Neutrophil (primary cell): Measurements from ENCODE around the gene FABP3.

Experiments
- H3K27ac ChIP-seq: fragments of 200-600 bp; sonication (generic); 2 replicates; pipeline ENCODE4 v1.5.1; 2016; ENCODE audit warnings: mild to moderate bottlenecking, moderate library complexity
- H3K27me3 ChIP-seq: fragments of 200-600 bp; sonication (generic); 2 replicates; pipeline ENCODE4 v1.6.0; 2016; ENCODE audit warnings: mild to moderate bottlenecking
- H3K36me3 ChIP-seq: fragments of 200-600 bp; sonication (generic); 2 replicates; pipeline ENCODE4 v1.5.1; 2017
- H3K4me1 ChIP-seq, 2 experiments: fragments of 200-600 bp in 1 of 2; sonication (generic) in 1 of 2; 1 replicate in 1 of 2; 2 replicates in 1 of 2; pipeline versions ENCODE4 v1.5.1 to v1.6.1; 2013 to 2016; ENCODE audit warnings: low read depth in 1 of 2, low read length in 1 of 2, mild to moderate bottlenecking in 1 of 2, moderate library complexity in 1 of 2; ENCODE audit not compliant: control insufficient read depth in 1 of 2, insufficient read depth in 1 of 2
- H3K4me3 ChIP-seq, 2 experiments: fragments of 200-600 bp in 1 of 2; sonication (generic) in 1 of 2; 1 replicate in 1 of 2; 2 replicates in 1 of 2; pipeline ENCODE4 v1.5.1; 2013 to 2016; ENCODE audit warnings: low read depth in 1 of 2, low read length in 1 of 2, mild to moderate bottlenecking in 1 of 2, moderate library complexity in 1 of 2
- H3K9me3 ChIP-seq: fragments of 200-600 bp; sonication (generic); 2 replicates; pipeline ENCODE4 v1.5.1; 2016
- TF ChIP-seq, protein P1 (sequence below): fragments of 200-600 bp; sonication (generic); IDR thresholded peaks from 2 replicates; pipeline ENCODE4 v1.5.1; 2016; ENCODE audit warnings: antibody characterized with exemption

The FABP3 gene

DNA sequence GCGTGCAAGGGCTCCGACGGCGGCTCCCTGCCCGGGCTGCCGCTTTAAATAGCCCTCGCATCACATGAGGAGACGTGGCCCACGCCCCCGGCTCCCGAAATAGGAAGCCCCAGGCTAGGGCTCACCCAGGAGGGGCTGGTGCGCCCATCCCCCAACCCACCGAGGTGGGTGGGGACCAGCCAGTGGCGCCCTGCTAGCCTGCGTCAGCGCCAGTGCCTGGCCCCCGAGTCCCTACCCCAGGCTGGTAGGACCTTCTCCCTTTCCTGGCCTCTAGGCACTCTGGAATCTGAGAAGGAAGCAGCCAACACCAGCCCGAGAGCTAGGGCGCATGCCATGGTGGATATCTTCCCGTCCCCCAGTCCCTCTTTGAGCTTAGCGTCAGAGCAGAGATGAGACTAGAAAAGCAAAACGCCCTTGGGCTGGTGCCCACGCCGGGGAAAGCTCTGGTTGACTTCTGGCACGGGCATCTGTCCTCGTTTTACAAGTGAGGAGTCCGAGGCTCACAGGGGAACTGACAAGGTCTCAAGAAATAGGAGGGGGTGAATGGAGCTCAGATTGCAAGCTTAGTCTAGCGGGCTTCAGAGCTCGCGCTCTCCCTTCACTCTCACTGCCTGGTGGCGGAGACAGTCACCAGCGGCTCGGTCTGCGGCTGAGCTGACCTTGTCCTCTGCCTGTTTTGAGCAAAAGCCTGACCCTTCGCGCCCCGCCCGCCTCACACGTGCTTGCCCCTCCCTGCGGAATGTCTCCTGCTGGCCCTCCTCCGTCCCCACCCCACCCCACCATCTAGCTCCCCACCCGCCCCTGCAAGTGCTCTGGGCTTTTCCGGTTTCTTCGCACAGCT, at the start of gene FABP3:
Gene FABP3, minus strand, starts transcription at position 21 of the 841 bp plus-strand sequence. CDS start 62 bp downstream, outside the sequence.
- H3K9me3 ChIP-seq: no peaks in the 10 kb centered on the region
- peaks cover 4% of the 10 kb centered on the region for H3K36me3 ChIP-seq
- TF ChIP-seq, protein P1, sequence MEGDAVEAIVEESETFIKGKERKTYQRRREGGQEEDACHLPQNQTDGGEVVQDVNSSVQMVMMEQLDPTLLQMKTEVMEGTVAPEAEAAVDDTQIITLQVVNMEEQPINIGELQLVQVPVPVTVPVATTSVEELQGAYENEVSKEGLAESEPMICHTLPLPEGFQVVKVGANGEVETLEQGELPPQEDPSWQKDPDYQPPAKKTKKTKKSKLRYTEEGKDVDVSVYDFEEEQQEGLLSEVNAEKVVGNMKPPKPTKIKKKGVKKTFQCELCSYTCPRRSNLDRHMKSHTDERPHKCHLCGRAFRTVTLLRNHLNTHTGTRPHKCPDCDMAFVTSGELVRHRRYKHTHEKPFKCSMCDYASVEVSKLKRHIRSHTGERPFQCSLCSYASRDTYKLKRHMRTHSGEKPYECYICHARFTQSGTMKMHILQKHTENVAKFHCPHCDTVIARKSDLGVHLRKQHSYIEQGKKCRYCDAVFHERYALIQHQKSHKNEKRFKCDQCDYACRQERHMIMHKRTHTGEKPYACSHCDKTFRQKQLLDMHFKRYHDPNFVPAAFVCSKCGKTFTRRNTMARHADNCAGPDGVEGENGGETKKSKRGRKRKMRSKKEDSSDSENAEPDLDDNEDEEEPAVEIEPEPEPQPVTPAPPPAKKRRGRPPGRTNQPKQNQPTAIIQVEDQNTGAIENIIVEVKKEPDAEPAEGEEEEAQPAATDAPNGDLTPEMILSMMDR: no peak
- peaks cover 36% of the 10 kb centered on the region for H3K27me3 ChIP-seq
- H3K4me1 ChIP-seq: peaks cover 4 to 6% of the 10 kb centered on the region in 2 experiments
- no peak within 1 kb of the TSS for H3K4me3 ChIP-seq
- no peak within 1 kb of the TSS for H3K27ac ChIP-seq

DNA sequence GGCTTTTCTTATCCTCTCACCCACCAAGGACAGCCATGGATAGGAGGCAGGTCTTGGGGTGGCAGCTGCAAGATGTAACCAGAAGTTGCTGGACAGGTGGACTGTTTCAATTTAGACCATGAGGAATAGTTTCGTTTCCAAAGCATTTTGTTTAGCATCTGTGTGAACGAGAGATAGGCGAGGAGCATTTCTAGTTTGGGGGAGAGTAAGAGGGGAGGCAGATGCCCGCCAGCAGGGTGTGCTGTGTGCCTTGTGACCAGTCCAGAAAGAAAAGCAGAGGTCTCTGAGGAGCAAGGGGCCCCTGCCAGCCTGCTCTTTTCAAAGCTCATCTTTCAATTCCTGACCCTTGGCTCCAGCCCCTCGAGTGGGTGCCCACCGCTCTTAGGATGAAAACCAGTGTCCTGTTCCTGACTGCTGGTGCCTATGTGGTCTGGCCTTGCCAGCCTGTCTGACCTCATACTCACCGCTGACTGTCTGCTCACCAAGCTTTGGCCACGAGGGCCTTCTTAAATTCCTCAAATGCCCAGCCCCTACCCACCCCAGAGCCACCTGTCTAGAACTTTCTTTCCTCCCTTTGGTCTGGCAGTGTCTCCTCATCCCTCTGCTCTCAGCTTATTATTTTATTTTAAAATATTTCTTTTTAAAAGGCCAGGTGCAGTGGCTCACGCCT, 48.6 kb upstream of the FABP3 start:
- Histone ChIP-seq H3K36me3 (no peaks in the 10 kb centered on the region), H3K9me3 (no peaks in the 10 kb centered on the region), H3K4me1 (peaks cover 5% of the 10 kb centered on the region in 2 experiments), H3K27ac (no peak overlapping the region), H3K4me3 (no peak overlapping the region), H3K27me3 (peaks cover 24% of the 10 kb centered on the region)
- TF ChIP-seq, protein P1: no peak

DNA sequence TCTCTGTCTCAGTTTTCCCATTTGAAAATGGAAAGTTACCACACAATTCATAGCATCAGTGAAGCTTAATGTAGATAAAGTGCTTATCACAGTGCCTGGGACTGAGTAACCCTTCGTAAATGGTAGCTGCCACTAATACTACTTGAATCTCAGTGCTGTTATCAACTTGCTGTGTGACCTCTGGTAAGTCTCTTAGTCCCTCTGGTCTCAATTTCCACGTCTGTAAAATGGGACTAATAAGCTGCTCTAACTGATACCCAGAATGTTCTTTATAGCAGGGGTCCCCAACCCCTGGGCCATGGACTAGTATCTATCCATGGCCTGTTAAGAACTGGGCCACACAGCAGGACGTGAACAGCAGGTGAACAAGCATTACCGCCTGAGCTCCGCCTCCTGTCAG, 47.8 kb upstream of the FABP3 start:
- no peak overlapping the region for H3K4me3 ChIP-seq
- no peak overlapping the region for H3K27ac ChIP-seq
- peaks cover 5% of the 10 kb centered on the region in 2 experiments for H3K4me1 ChIP-seq
- H3K9me3 ChIP-seq: no peaks in the 10 kb centered on the region
- H3K36me3 ChIP-seq: no peaks in the 10 kb centered on the region
- peaks cover 32% of the 10 kb centered on the region for H3K27me3 ChIP-seq
- TF ChIP-seq, protein P1: no peak

DNA sequence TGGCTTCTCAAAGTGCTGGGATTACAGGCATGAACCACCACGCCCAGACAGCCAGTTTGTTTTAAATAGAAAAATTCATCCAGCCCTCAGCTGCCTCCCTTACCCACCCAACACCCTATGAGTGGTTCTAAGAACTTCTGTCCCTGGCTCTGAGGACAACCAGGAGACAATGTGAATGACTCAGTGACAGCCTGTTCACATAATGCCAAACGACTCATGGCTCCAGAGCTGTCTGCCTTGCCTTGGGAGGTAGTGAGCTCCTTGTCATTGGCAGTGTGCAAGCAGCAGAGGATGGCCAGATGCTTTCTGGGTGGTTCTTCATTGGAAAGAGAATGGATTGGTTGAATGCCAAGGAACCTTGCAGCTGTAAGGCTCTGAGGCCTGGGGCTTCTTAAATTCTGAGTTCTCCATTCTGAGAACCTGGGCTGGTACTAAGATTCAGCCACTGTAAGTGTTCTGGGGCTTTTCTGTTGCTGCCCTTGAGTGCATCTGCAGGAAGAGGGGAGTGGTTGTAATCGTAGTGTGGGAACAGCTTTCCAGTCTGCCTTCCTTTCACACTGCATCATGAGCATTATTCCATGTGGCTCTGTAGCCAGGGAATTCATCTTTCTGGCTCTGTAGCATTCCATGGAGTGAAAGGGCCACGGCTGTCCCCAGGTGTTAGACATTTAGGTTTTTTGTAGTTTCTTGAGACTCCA, 45.9 kb upstream of the FABP3 start:
- Histone ChIP-seq H3K27ac (no peak overlapping the region), H3K4me3 (no peak overlapping the region), H3K4me1 (peaks cover 8 to 9% of the 10 kb centered on the region in 2 experiments), H3K9me3 (no peaks in the 10 kb centered on the region), H3K27me3 (peaks cover 47% of the 10 kb centered on the region), H3K36me3 (no peaks in the 10 kb centered on the region)
- TF ChIP-seq, protein P1: no peak

DNA sequence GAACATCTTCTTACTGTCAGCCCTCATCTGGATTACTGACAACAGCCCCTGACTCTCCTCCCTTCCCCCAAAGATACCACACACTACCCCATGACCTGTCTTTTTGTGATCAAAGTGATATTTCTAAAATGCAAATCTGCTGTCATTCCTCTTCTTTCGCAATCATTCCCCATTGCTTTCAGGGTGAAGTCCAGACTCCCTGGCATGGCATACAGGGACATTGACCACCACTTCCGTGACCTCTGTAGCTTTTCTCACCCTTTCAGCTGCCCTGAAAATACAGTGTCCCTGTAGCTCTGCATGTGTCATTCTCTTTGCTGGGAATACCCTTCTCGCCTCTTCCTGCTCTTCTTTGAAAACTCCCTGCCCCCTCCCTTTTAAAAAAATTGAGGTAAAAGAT, 44.3 kb upstream of the FABP3 start:
- no peak overlapping the region for H3K4me3 ChIP-seq
- no peak overlapping the region for H3K27ac ChIP-seq
- H3K4me1 ChIP-seq: peaks cover 9 to 14% of the 10 kb centered on the region in 2 experiments
- H3K9me3 ChIP-seq: no peaks in the 10 kb centered on the region
- H3K36me3 ChIP-seq: no peaks in the 10 kb centered on the region
- TF ChIP-seq, protein P1: no peak
- H3K27me3 ChIP-seq: peaks cover 54% of the 10 kb centered on the region
